ENCODE measurements around the gene DNAI4.

The DNAI4 gene

DNA sequence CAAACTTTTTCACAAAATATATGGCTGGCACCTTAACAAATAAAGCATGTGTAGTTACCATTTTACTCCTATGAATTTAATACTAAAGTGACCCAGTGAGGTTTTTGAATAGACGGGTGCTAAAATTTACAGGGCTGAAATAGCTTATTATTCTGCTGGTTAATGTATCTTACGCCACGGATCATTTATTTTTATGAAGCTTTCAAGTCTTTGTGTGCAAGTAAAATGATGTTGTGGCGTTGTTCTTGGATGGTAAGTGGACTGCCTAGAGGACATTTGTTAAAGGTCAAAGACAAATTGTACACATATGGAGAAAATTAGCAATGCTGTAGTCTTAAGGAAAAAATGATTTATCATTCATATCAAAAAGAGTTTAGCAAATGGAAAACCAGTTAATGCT is 146.4 kb downstream of the DNAI4 start:
- Mint-ChIP-seq H3K27ac (no peak overlapping the region), H3K27me3 (no peaks in the 10 kb centered on the region), H3K4me1 (ENCODE audit: low read depth) (no peaks in the 10 kb centered on the region), H3K36me3 (ENCODE audit: low read depth) (no peaks in the 10 kb centered on the region), H3K9me3 (peaks cover 35% of the 10 kb centered on the region), H3K4me3 (no peak overlapping the region)
- intact Hi-C loops (cut with micrococcal nuclease), result no loop called here

DNA sequence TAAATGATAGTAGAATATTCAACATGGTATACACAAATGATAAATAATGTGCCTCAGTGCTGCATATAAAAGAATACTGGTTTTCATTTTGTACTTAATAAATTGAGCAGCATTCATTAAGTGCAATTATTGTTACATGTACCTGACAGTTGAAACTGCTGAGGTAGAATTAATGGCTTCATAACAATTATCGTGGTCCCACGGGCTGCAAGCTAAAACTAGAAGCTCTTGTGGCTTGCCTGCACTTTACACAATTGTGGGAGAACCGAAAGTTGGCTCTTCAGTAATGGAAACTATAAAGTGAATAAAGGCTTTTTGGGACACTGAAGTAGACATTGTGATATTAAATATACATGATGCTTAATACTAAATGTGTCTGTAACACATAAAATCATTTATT is 146.8 kb downstream of the DNAI4 start:
- no peaks in the 10 kb centered on the region for H3K4me1 Mint-ChIP-seq (ENCODE audit: low read depth)
- no peak overlapping the region for H3K27ac Mint-ChIP-seq
- H3K4me3 Mint-ChIP-seq, result no peak overlapping the region
- peaks cover 31% of the 10 kb centered on the region for H3K9me3 Mint-ChIP-seq
- H3K36me3 Mint-ChIP-seq (ENCODE audit: low read depth), result no peaks in the 10 kb centered on the region
- intact Hi-C loops (cut with micrococcal nuclease), result no loop called here
- H3K27me3 Mint-ChIP-seq, result no peaks in the 10 kb centered on the region

DNA sequence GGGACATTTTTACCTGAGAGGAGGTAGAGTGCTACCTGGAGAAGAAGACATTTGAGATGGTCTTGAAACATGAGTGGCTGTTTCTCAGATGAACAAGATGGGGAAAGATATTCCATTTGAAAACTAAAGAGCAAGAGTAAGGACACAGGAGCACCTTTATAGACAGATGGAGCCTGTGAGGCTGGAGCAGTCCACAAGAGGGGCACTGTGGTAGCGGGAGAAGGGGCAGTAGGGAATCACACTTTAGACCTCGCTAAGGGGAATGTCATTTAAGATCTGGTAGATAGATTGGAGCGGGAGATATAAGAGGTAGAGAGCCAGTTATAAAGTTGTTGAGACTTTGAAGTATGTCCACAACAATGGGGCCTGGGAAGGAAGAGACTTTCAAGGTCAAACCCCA is 149.0 kb downstream of the DNAI4 start:
- H3K9me3 Mint-ChIP-seq, result peaks cover 14% of the 10 kb centered on the region
- intact Hi-C loops (cut with micrococcal nuclease), result no loop called here
- H3K27me3 Mint-ChIP-seq, result no peaks in the 10 kb centered on the region
- no peaks in the 10 kb centered on the region for H3K36me3 Mint-ChIP-seq (ENCODE audit: low read depth)
- H3K4me3 Mint-ChIP-seq, result no peak overlapping the region
- H3K27ac Mint-ChIP-seq, result no peak overlapping the region
- H3K4me1 Mint-ChIP-seq (ENCODE audit: low read depth), result no peaks in the 10 kb centered on the region

DNA sequence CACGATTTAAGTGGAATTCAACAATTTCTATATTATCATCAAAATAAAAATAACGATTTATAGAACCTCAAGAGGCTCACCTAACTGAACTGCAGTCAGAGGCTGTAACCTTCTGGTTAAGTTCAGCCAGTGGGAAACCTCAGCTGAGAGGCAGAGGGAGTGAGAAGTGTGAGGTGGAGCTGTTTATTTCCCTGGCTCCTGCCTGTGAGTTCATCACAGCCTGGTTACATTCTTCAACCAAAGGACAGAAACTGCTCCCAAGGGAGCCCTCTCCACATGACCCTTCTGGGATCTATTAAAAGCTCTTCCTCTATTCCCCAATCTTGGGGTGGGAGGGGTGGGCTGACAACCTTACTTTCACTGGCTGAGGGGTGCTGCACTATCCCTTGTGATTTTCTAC is 150.2 kb downstream of the DNAI4 start:
- intact Hi-C loops (cut with micrococcal nuclease), result no loop called here
- Mint-ChIP-seq H3K27me3 (no peaks in the 10 kb centered on the region), H3K4me1 (ENCODE audit: low read depth) (no peaks in the 10 kb centered on the region), H3K4me3 (no peak overlapping the region), H3K27ac (no peak overlapping the region), H3K36me3 (ENCODE audit: low read depth) (no peaks in the 10 kb centered on the region), H3K9me3 (peaks cover 2% of the 10 kb centered on the region)

DNA sequence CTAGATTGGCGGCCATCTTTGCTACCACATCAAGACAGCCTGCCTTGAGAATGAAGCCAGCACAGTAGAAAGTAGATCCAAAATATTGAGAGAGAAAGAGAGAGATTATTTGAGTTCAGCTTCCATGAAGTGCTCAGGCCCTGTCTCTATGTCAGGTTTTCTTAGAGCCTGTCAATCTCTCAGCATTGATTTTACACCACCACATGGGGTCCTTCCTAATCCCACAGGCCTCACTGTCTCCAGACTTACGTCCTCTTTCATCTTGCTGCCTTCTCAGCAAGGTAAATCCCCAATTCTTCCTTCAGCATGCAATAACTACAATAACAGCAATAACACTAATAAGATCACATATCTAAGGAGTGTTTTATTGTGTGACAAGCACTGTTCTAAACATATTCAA is 151.4 kb downstream of the DNAI4 start:
- intact Hi-C loops (cut with micrococcal nuclease), result no loop called here
- Mint-ChIP-seq H3K27me3 (no peaks in the 10 kb centered on the region), H3K9me3 (no peaks in the 10 kb centered on the region), H3K4me3 (no peak overlapping the region), H3K27ac (no peak overlapping the region), H3K4me1 (ENCODE audit: low read depth) (no peaks in the 10 kb centered on the region), H3K36me3 (ENCODE audit: low read depth) (no peaks in the 10 kb centered on the region)

DNA sequence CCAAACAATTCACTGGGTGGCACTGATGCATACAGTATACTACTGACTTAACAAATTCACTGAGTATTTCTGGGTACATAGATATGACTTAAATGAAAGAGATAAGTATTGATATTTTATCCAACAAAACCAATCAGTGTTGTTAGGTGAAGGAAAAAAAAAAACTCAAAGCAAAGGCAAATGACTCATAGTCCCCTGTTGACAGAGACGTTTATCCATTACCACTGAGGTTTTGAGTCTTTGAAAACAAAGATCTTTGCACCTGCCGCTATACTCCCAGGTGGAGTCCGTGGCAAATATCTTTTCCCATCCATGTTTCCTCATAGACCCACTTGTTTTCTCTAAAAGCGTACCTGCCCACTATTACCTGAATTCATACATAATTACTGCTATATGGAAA is 154.0 kb downstream of the DNAI4 start:
- Mint-ChIP-seq H3K27me3 (no peaks in the 10 kb centered on the region), H3K27ac (no peak overlapping the region), H3K4me3 (no peak overlapping the region), H3K9me3 (no peaks in the 10 kb centered on the region), H3K4me1 (ENCODE audit: low read depth) (no peaks in the 10 kb centered on the region), H3K36me3 (ENCODE audit: low read depth) (no peaks in the 10 kb centered on the region)
- intact Hi-C loops (cut with micrococcal nuclease), result no loop called here

DNA sequence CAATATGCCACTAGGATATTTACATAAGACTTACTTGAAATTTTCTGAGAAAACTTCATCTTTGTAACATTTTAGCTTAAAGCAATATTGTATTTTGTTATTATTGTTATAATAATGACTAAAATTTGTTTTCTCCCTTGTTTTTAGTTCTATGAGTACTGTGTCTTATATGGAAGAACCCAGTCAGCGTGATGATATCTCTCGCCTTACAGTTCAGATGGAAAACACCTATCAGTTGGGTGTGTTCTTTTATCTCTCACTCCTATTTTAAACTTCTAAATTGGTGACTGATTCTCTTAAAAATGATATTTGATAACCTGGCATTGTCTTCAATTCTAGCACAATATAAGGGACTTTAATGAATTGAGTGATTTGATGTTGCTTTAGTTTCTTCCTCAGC is 154.4 kb downstream of the DNAI4 start:
- no peaks in the 10 kb centered on the region for H3K27me3 Mint-ChIP-seq
- intact Hi-C loops (cut with micrococcal nuclease), result no loop called here
- no peaks in the 10 kb centered on the region for H3K4me1 Mint-ChIP-seq (ENCODE audit: low read depth)
- H3K36me3 Mint-ChIP-seq (ENCODE audit: low read depth), result no peaks in the 10 kb centered on the region
- no peak overlapping the region for H3K27ac Mint-ChIP-seq
- H3K4me3 Mint-ChIP-seq, result no peak overlapping the region
- no peaks in the 10 kb centered on the region for H3K9me3 Mint-ChIP-seq

DNA sequence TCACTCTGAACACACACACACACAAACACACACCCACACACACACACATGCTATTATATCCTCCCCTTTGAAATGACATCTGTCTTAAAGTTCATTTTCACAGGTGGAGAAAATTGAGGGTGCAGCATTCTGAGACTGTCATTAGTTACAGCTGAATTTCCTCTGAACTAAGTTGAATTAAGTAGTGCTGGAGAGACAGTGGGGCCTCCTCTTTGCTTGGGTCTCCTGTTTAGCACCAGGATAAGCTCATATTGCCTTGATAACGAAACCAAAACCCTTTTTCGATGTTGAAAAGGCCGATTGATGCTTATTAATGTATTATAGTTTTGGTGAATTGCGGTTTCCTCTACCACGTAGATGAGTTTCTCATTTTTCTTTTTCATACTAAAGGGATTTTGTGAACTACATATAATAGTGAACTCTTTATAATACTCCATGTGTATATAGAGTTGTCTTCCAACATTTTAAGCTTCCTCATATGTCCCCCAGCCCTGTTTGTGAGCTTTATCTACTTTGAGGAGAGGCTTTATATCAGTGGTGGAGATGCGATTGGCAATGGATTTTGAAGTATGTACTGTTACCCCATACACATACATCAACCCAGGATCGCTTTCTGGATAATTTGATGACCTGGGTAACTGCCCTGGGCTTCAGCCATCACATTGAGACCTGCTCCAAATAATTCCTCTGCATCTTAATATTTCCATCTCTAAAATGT is 155.0 kb downstream of the DNAI4 start:
- Mint-ChIP-seq H3K4me1 (ENCODE audit: low read depth) (no peaks in the 10 kb centered on the region), H3K36me3 (ENCODE audit: low read depth) (no peaks in the 10 kb centered on the region), H3K27ac (no peak overlapping the region), H3K27me3 (no peaks in the 10 kb centered on the region), H3K4me3 (no peak overlapping the region), H3K9me3 (no peaks in the 10 kb centered on the region)
- intact Hi-C loops (cut with micrococcal nuclease), result loop anchor here (5.0 to 10.0 kb wide), 4 partner anchors 165 to 443 kb away; no protein-coding TSS in a partner anchor

DNA sequence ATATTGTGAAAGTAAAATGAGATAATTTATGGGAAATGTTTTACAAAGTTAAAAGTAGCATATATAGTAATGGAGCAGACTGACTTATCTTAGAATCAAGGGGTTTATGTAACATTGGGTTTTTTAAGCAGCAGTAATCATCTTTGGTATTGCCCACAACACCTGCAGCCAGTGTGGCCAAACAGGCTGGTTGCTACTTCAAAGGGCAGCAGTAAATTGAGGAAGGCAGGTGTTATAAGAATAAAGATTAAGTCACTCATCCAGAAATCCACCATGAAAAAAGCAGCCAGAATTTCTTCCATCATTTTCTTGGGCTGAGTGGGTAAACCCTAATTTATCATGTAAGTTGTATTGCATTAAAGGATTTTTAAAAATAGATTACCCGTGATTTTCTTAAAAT is 155.7 kb downstream of the DNAI4 start:
- no peaks in the 10 kb centered on the region for H3K4me1 Mint-ChIP-seq (ENCODE audit: low read depth)
- no peaks in the 10 kb centered on the region for H3K27me3 Mint-ChIP-seq
- H3K9me3 Mint-ChIP-seq, result no peaks in the 10 kb centered on the region
- intact Hi-C loops (cut with micrococcal nuclease), result loop anchor here (5.0 to 10.0 kb wide), 4 partner anchors 166 to 443 kb away; no protein-coding TSS in a partner anchor
- no peak overlapping the region for H3K27ac Mint-ChIP-seq
- no peak overlapping the region for H3K4me3 Mint-ChIP-seq
- no peaks in the 10 kb centered on the region for H3K36me3 Mint-ChIP-seq (ENCODE audit: low read depth)

DNA sequence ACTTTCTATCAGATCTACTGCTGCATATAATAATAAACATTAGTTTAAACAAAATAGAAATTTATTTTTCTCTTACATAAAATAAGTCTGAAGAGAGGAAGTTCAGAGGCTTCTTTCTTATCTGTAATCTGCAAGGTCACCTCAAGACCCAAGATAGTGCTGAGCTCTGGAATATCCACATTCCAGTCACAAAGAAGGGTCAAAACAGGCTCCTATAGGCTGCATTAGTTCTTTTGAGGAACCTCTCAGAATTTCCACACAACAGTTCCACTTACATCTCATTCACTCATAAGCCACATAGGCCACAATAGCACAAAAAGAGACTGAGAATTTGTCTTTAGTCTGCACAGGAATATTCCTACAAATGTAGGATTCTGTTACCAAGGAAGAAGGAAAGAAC is 157.0 kb downstream of the DNAI4 start:
- H3K36me3 Mint-ChIP-seq (ENCODE audit: low read depth), result no peaks in the 10 kb centered on the region
- H3K4me1 Mint-ChIP-seq (ENCODE audit: low read depth), result no peaks in the 10 kb centered on the region
- no peak overlapping the region for H3K4me3 Mint-ChIP-seq
- H3K9me3 Mint-ChIP-seq, result no peaks in the 10 kb centered on the region
- intact Hi-C loops (cut with micrococcal nuclease), result loop anchor here (5.0 to 10.0 kb wide), 4 partner anchors 167 to 445 kb away; no protein-coding TSS in a partner anchor
- no peaks in the 10 kb centered on the region for H3K27me3 Mint-ChIP-seq
- H3K27ac Mint-ChIP-seq, result no peak overlapping the region

DNA sequence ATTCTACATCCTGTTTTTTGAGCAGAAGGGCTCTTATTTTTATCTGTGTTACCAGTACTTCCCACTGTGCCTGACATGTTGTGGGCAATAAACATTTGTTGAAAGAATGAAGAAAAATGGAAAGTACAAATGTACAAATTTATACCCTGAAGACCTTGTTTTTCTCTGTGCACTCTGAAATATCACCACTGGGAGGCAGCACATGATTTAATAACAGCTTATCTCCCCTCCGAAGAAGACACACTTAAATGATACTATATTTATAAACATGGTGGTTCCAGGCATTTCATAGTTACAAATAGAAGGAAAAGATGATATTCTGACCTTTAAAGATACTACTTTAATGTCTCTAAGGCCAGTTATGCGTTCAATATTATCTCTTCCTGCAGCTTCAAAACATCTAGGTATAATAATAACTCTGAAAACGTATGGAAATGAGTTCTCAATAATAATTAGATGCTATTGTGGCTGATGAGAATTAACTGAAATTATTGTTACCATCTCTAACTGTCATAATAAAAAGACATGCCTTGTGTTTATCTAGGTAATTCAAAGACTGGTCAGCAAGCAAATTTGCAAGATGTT is 159.6 kb downstream of the DNAI4 start:
- Mint-ChIP-seq H3K27me3 (no peaks in the 10 kb centered on the region), H3K4me1 (ENCODE audit: low read depth) (peaks cover 12% of the 10 kb centered on the region), H3K36me3 (ENCODE audit: low read depth) (no peaks in the 10 kb centered on the region), H3K4me3 (no peak overlapping the region), H3K27ac (no peak overlapping the region), H3K9me3 (no peaks in the 10 kb centered on the region)
- intact Hi-C loops (cut with micrococcal nuclease), result loop anchor here (5.0 to 10.0 kb wide), 4 partner anchors 170 to 447 kb away; no protein-coding TSS in a partner anchor
